Bronchial epithelial cell (primary cell): ENCODE measurements around the gene KCTD15. TPM values are rescaled to one million over a fixed set of nuclear protein-coding genes. Genes with fewer than 3 reads are reported as not detected.

Source experiments
- DNase-seq: peaks from one replicate; pipeline ENCODE4 v3.0.0-alpha.2; 2010; ENCODE audit warnings: low read depth
- FAIRE-seq: peaks from 2 replicates; lab custom pipeline; 2011; peaks lifted over from hg19 to GRCh38; lab: Jason Lieb, UNC
- H3K27me3 ChIP-seq: 2 replicates; pipeline ENCODE4 v1.5.1; 2011; ENCODE audit warnings: low read length; ENCODE audit not compliant: control insufficient read depth, insufficient read depth
- H3K36me3 ChIP-seq: 2 replicates; pipeline ENCODE4 v1.5.1; 2011; ENCODE audit warnings: low read length; ENCODE audit not compliant: control insufficient read depth, insufficient read depth
- H3K4me3 ChIP-seq: 2 replicates; pipeline ENCODE4 v1.5.1; 2011; ENCODE audit warnings: mild to moderate bottlenecking, low read depth, low read length, control low read depth
- total RNA-seq: library from RNA; depleted of rRNA; stranded (reverse); fragments of >200 nt; gene quantifications from 2 replicates; pipeline ENCODE4 v1.2.1, GENCODE V29; 2014
- TF ChIP-seq, protein P1 (sequence below): IDR thresholded peaks from 2 replicates; pipeline ENCODE4 v1.5.1; 2011; ENCODE audit warnings: mild to moderate bottlenecking, moderate library complexity, low read length, control low read depth, inconsistent platforms; ENCODE audit not compliant: insufficient read depth, severe bottlenecking

KCTD15 gene
- total RNA-seq, 1 donor from 2014 or later: 79.5 TPM

DNA sequence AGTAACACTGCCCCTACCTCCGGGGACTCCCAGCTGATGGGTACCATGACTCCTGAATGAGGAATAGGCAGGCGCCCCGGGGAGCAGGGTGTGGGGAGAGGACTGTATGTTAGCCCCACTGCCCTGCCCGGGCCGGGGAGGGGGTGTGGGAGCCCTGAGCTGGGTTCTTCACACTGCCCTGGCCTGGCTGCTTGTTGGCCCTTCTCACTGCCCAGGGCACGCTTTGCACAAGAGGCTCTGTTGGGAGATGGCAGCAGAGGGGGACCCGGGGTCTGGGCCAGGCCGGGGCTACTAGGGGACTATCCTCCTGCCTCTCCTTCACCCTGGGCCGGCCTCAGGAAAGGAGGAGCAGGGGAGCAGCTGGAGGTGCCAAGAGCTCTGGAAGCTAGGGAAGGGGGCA is 19.3 kb upstream of the KCTD15 start:
- FAIRE-seq (no peak), DNase-seq (no peak)
- Histone ChIP-seq H3K4me3 (no peak overlapping the region), H3K27me3 (no peaks in the 10 kb centered on the region), H3K36me3 (no peaks in the 10 kb centered on the region)
- TF ChIP-seq, protein P1, sequence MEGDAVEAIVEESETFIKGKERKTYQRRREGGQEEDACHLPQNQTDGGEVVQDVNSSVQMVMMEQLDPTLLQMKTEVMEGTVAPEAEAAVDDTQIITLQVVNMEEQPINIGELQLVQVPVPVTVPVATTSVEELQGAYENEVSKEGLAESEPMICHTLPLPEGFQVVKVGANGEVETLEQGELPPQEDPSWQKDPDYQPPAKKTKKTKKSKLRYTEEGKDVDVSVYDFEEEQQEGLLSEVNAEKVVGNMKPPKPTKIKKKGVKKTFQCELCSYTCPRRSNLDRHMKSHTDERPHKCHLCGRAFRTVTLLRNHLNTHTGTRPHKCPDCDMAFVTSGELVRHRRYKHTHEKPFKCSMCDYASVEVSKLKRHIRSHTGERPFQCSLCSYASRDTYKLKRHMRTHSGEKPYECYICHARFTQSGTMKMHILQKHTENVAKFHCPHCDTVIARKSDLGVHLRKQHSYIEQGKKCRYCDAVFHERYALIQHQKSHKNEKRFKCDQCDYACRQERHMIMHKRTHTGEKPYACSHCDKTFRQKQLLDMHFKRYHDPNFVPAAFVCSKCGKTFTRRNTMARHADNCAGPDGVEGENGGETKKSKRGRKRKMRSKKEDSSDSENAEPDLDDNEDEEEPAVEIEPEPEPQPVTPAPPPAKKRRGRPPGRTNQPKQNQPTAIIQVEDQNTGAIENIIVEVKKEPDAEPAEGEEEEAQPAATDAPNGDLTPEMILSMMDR: no peak

DNA sequence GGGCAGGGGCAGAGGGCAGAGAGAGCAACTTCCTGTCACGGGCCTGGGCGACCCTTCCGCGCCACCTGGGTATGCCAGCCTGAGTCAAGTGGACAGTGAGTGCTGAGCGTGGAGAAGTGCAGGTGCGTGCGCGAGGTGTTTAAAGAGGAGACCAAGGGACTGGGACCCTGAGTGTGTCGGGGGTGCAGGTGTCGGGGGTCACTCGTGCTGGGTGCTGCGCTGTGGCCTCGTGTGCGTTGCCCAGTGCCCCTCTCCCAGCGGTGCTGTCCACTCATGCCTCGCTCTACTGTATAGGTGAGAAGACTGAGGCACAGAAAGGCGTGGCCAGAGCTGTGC is 18.9 kb upstream of the KCTD15 start:
- TF ChIP-seq, protein P1: no peak
- DNase-seq (no peak), FAIRE-seq (no peak)
- Histone ChIP-seq H3K27me3 (no peaks in the 10 kb centered on the region), H3K36me3 (no peaks in the 10 kb centered on the region), H3K4me3 (no peak overlapping the region)

DNA sequence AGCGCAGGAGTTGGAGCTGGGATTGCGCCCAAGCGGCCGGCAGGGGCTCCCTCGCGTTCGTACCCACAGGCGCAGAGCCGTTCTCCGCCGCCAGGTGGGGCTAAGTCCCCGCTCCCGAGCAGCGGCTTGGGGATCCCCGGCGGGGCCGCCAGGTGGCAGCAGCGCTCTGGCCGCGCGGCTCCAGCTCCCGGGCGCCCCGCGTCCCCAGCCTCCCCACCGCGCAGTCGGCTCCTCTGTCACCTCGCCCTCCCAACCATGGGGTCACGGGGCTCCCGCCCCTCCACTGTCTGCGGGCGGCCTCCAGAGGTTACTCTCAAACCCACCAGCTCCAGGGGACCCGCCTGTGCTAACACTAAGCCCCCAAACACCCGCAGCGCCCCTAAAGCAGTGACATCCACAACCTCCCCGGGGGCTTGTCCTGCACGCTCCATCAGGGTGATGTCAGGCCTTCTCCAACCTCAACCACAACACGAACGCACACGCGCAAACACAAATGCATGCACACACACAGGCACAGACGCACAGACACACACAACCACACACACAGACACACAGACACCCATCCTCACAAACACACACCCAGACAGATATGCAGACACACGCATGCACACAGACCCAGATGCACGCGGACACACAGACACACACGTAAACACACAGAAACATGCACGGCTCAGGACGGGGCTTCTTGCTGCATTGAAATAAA is 18.4 kb upstream of the KCTD15 start:
- FAIRE-seq (no peak), DNase-seq (peak; percentile 37)
- Histone ChIP-seq H3K4me3 (no peak overlapping the region), H3K27me3 (no peaks in the 10 kb centered on the region), H3K36me3 (no peaks in the 10 kb centered on the region)
- TF ChIP-seq, protein P1: peak; percentile 100

DNA sequence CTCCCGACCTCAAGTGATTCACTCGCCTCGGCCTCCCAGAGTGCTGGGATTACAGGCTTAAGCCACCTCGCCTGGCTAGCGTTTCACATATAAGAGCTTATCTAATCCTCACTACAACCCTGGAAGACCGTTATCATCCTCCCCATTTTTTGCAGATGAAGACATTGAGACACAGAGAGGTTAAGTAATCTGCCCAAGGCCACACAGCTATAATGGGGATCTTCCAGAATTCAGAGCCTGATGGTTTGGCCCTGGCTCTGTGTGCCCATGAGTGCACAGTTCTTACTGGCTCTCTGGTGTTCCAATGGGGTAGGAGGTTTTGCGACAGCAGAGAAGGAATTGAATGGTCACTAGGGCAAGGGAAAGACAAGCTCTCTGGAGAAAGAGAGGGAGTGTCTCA is 16.8 kb upstream of the KCTD15 start:
- DNase-seq (no peak), FAIRE-seq (no peak)
- H3K36me3 ChIP-seq: no peaks in the 10 kb centered on the region
- H3K27me3 ChIP-seq: no peaks in the 10 kb centered on the region
- TF ChIP-seq, protein P1: no peak
- no peak overlapping the region for H3K4me3 ChIP-seq

DNA sequence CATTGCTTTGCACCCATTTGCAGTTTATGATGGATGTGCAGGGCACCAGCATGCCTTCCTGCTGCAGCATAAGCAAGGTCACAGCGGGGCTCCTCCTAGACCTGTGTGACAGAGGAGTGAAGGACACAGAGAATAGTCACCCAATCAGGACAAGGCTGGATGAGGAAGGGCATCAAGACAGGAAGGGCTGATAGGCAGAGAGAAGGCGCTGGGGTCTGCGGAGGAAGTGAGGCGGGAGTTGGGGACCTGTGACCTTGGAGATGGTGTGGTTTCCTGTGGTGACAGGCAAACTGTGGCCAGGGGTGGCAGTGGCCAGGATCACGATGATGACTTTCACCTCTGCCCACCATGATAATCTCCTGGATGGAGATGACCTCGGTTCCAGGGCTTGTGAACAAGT is 16.4 kb upstream of the KCTD15 start:
- FAIRE-seq (peak; percentile 13), DNase-seq (no peak)
- H3K4me3 ChIP-seq: no peak overlapping the region
- TF ChIP-seq, protein P1: no peak
- H3K36me3 ChIP-seq: no peaks in the 10 kb centered on the region
- H3K27me3 ChIP-seq: no peaks in the 10 kb centered on the region

DNA sequence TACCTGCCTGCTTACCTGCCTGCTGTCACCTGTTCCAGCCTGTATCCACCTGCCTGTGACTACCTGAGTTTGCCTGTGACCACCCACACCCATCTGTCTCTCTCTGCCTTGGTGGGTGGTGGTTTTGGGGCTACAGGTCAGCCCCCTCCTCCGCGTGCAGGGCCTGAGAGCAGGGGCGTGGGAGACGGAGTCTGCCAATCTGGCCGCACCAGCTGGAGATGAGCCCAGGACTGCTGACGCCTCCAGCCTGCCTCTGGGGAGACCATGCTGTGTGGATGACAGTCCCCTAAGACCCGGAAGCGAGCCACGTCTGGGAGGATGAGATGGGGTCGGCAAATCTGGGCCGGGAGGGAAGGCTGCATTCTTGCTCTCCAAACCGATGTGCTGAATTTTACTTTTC is 15.9 kb upstream of the KCTD15 start:
- TF ChIP-seq, protein P1: no peak
- Histone ChIP-seq H3K4me3 (no peak overlapping the region), H3K27me3 (no peaks in the 10 kb centered on the region), H3K36me3 (no peaks in the 10 kb centered on the region)
- DNase-seq: no peak
- no peak for FAIRE-seq
